Sigmoid colon (tissue), 4 donors: ENCODE results near the gene ZNF280B.

Experiments
- CTCF ChIP-seq, 4 experiments: fragments of 450-650 bp in 3 of 4; fragments of 200-600 bp in 1 of 4; IDR thresholded peaks; one replicate each; pipeline ENCODE4 v1.5.1; 2016 to 2019; ENCODE audit warnings: antibody characterized with exemption in 4 of 4, mild to moderate bottlenecking in 3 of 4, moderate library complexity in 2 of 4
- EP300 ChIP-seq, 4 donors: sonication (generic); formaldehyde crosslinking; IDR thresholded peaks; one replicate each; pipeline ENCODE4 v1.6.1; 2017; ENCODE audit warnings: antibody characterized with exemption in 4 of 4
- POLR2AphosphoS5 ChIP-seq, 4 donors: sonication (generic); formaldehyde crosslinking; IDR thresholded peaks; one replicate each; pipeline ENCODE4 v1.6.1; 2017; ENCODE audit warnings: antibody characterized with exemption in 4 of 4

GRCh38 chr22:22442928-22443709, 65.4 kb downstream of the ZNF280B start:
- no peak for TF ChIP-seq CTCF (IDR thresholded peaks at IDR 0.05)
- TF ChIP-seq POLR2AphosphoS5 (IDR thresholded peaks at IDR 0.05), result no peak
- no peak for TF ChIP-seq EP300 (IDR thresholded peaks at IDR 0.05)
